Prostate gland (tissue), 2 donors: ENCODE results near the gene AP3B1.

Experiments used
- CTCF ChIP-seq, 4 experiments: fragments of 200-600 bp in 2 of 4; fragments of 450-650 bp in 2 of 4; sonication (generic) in 2 of 4; IDR thresholded peaks; 1 replicate in 3 of 4; 2 replicates in 1 of 4; pipeline ENCODE4 v1.5.1; 2016 to 2019; ENCODE audit warnings: antibody characterized with exemption in 4 of 4, mild to moderate bottlenecking in 2 of 4, moderate library complexity in 2 of 4
- POLR2A ChIP-seq: fragments of 450-650 bp; IDR thresholded peaks from one replicate; pipeline ENCODE4 v1.6.1; 2016; ENCODE audit warnings: antibody characterized with exemption, mild to moderate bottlenecking
- POLR2AphosphoS5 ChIP-seq: sonication (generic); formaldehyde crosslinking; IDR thresholded peaks from one replicate; pipeline ENCODE4 v1.6.1; 2017; ENCODE audit warnings: antibody characterized with exemption

- TF ChIP-seq CTCF (IDR thresholded peaks at IDR 0.05), result no peak
- TF ChIP-seq POLR2A, result no peak
- no peak for TF ChIP-seq POLR2AphosphoS5
Measured at GRCh38 chr5:77972469-77973252, 321.8 kb downstream of the AP3B1 start.
